ENCODE results near the gene RBM19.

DNA sequence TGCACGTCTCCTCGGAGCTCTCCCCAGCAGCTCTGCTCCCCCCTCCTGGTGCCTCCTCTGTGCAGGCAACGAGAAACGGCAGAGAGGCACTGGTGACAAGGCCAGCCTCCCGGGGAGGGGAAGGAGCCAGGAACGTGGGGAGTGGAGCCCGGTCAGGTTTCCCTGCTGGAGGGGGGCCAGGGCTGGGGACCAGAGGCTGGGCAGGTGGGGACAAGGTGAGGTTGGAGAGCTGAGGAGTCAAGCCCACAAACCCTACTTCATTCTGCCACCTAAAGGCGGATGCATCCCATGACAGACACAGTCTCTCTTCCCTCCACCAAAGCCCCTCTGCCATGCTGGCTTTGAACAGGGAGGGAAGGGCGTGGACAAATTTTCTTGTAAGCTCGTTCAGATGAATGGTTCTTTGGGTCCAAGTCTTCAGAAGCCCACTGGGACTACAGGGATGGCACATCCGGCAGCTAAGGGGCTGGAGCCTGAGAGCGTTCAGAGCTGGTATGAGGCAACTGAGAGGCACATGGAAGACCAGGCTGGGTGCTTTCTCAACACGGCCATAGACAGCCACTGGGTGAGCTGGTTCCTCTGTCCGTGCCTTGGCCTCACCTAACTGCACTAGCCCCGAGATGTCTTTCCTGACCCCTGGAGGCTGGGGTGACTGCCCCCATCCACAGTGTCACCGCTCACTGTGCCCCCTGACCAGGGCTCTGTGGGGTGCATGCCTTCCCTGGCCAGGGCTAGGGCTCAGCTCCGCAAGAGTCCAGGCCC is 105.9 kb downstream of the RBM19 start:
- no peak for TF ChIP-seq CTCF (IDR thresholded peaks at IDR 0.05 in 8 of 11, conservative IDR thresholded peaks at IDR 0.05 in 3 of 11)
- TF ChIP-seq POLR2AphosphoS5 (IDR thresholded peaks at IDR 0.05): no peak
